ENCODE data around the gene ZNF346. TPM values are rescaled to one million over a fixed set of nuclear protein-coding genes. Genes with fewer than 3 reads are reported as not detected.

The ZNF346 gene
- total RNA-seq, 2 experiments from 2014 or later: 36.6 to 42.4 TPM

DNA sequence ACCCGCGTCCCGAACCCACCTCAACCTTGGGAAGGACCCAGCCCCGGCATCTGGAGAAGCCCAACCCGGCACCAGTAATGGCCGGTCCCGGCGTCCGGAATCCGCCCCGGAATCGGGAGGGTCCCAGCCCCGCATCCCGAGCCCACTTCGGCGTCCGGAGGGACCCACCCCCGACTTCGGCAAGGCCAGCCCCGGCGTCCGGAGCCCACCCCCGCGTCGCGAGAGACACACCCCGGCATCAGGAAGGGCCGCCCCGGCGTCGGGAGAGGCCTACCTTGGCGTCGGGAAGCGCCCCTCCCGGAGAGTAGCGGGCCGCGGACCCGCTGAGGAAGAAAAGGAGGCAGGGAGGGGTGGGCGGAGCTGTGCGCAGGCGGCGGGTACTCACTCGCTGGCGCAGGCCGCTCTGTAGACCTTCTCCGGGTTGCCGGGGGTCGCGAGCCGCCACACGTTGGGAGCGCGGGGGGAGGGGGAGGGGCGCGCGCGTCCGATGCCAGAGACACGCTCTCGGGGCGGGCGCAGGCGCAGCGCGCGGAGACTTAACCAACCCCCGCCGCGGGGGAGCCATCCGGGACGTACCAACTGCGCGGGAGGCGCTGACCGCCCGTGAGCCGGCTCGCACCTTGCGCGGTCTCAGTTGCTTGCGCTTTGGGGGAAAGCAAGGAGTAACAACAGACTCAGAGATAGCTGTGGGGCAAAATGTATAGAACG is 16.1 kb upstream of the ZNF346 start, which contains the start of gene UIMC1:
UIMC1 (minus strand) TSS at position 515 of the 708 bp plus-strand sequence. CDS start 24,164 bp downstream, outside the sequence.
- Histone ChIP-seq H3K9me3 (ENCODE audit: low read length) (no peaks in the 10 kb centered on the region), H3K4me3 (ENCODE audit: low read depth, low read length, poor library complexity, severe bottlenecking) (peak within 1 kb of the TSS; percentile 95), H3K27ac (ENCODE audit: low read depth, low read length, poor library complexity, severe bottlenecking) (peak within 1 kb of the TSS; percentile 72), H3K36me3 (ENCODE audit: insufficient read depth, low read length) (peaks cover 29% of the 10 kb centered on the region), H4K20me1 (ENCODE audit: insufficient read depth, low read length) (peaks cover 28% of the 10 kb centered on the region), H3K9me2 (ENCODE audit: insufficient read depth, low read length) (no peaks in the 10 kb centered on the region), H3K4me1 (ENCODE audit: insufficient read depth, low read length, poor library complexity, severe bottlenecking) (peaks cover 39% of the 10 kb centered on the region), H3K79me2 (ENCODE audit: insufficient read depth, low read depth, low read length) (peaks cover 49% of the 10 kb centered on the region), H3K4me2 (ENCODE audit: low read length) (peak within 1 kb of the TSS; percentile 100), H2AFZ (ENCODE audit: low read length) (peak within 1 kb of the TSS; percentile 75; the same call in 1 of the 2 replicates)
- TF ChIP-seq EZH2phosphoT487 (IDR thresholded peaks at IDR 0.05; ENCODE audit: borderline replicate concordance, low read depth, low read length): no peak
- TF ChIP-seq, protein P1, sequence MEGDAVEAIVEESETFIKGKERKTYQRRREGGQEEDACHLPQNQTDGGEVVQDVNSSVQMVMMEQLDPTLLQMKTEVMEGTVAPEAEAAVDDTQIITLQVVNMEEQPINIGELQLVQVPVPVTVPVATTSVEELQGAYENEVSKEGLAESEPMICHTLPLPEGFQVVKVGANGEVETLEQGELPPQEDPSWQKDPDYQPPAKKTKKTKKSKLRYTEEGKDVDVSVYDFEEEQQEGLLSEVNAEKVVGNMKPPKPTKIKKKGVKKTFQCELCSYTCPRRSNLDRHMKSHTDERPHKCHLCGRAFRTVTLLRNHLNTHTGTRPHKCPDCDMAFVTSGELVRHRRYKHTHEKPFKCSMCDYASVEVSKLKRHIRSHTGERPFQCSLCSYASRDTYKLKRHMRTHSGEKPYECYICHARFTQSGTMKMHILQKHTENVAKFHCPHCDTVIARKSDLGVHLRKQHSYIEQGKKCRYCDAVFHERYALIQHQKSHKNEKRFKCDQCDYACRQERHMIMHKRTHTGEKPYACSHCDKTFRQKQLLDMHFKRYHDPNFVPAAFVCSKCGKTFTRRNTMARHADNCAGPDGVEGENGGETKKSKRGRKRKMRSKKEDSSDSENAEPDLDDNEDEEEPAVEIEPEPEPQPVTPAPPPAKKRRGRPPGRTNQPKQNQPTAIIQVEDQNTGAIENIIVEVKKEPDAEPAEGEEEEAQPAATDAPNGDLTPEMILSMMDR (conservative IDR thresholded peaks at IDR 0.05; ENCODE audit: low read length): no peak
- DNase-seq (ENCODE audit: low spot score): peak; percentile 96
- BruUV-seq (replicated peaks): no TSS peak
- CTCF ChIA-PET (ENCODE audit: unreplicated experiment): interaction anchor here (1.8 kb wide), 2 partner anchors 10 to 65 kb away, joined by 4 read pairs; no protein-coding TSS in a partner anchor
- POLR2A ChIA-PET: interaction anchor here (0.7 to 8.9 kb wide), 9 partner anchors 10 to 359 kb away, joined by 3 to 74 read pairs (median 6); partner anchors contain the start of gene ZNF346
- intact Hi-C loops (cut with micrococcal nuclease; ENCODE audit: unreplicated experiment): loop anchor here (1.0 to 10.0 kb wide), 4 partner anchors 12 to 472 kb away; partner anchors contain the start of genes FGFR4 and RNF44

DNA sequence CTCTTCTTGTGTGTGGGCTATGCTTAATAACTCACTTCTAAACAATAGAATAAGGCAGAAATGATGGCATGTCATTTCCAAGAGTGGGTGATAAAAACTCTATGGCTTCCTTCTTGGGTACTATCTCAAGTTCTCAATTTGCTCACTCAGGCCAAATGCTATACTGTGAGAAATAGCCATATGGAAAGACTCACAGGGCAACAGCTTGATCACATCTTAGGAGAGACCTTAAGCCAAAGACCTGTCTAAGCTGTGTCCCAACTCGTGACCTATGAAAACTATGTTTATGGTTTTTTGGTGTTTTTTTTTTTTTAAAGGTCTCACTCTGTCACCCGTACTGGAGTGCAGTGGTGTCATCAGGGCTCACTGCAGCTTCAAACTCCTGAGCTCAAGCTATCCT is 13.8 kb upstream of the ZNF346 start:
- Histone ChIP-seq H3K4me2 (ENCODE audit: low read length) (no peak overlapping the region), H3K9me2 (ENCODE audit: insufficient read depth, low read length) (no peaks in the 10 kb centered on the region), H3K36me3 (ENCODE audit: insufficient read depth, low read length) (peaks cover 18% of the 10 kb centered on the region; the same call in 1 of the 2 replicates), H3K4me1 (ENCODE audit: insufficient read depth, low read length, poor library complexity, severe bottlenecking) (peaks cover 24% of the 10 kb centered on the region), H3K27ac (ENCODE audit: low read depth, low read length, poor library complexity, severe bottlenecking) (no peak overlapping the region), H2AFZ (ENCODE audit: low read length) (no peak overlapping the region), H3K9me3 (ENCODE audit: low read length) (no peaks in the 10 kb centered on the region), H3K79me2 (ENCODE audit: insufficient read depth, low read depth, low read length) (peaks cover 26% of the 10 kb centered on the region), H3K4me3 (ENCODE audit: low read depth, low read length, poor library complexity, severe bottlenecking) (no peak overlapping the region), H4K20me1 (ENCODE audit: insufficient read depth, low read length) (peaks cover 19% of the 10 kb centered on the region)
- DNase-seq (ENCODE audit: low spot score): no peak
- ChIA-PET POLR2A (interaction anchor here (0.6 to 8.9 kb wide), 2 partner anchors 12 to 466 kb away, joined by 4 to 74 read pairs; partner anchors contain the start of gene ZNF346), CTCF (ENCODE audit: unreplicated experiment) (no interaction called here)
- intact Hi-C loops (cut with micrococcal nuclease; ENCODE audit: unreplicated experiment): loop anchor here (10.0 kb wide), 1 partner anchor 474 kb away; the partner anchor contains the start of gene RNF44
- no TSS peak for BruUV-seq (replicated peaks)
- no peak for TF ChIP-seq EZH2phosphoT487 (IDR thresholded peaks at IDR 0.05; ENCODE audit: borderline replicate concordance, low read depth, low read length)
- TF ChIP-seq, protein P1 (conservative IDR thresholded peaks at IDR 0.05; ENCODE audit: low read length): no peak
